Fibroblast of mammary gland (primary cell): ENCODE measurements around the gene PLA2G6.

Experiments
- DNase-seq: peaks from one replicate; pipeline ENCODE4 v3.0.0-alpha.2; 2010; ENCODE audit warnings: low read depth
- H3K4me3 ChIP-seq: 2 replicates; pipeline ENCODE4 v1.5.1; 2011; ENCODE audit warnings: low read depth, mild to moderate bottlenecking, low read length, moderate library complexity; ENCODE audit not compliant: control insufficient read depth
- CTCF ChIP-seq: conservative IDR thresholded peaks from 2 replicates; pipeline ENCODE4 v1.5.1; 2011; ENCODE audit warnings: low read depth, low read length, inconsistent platforms; ENCODE audit not compliant: control insufficient read depth, insufficient read depth

PLA2G6 gene

GRCh38 chr22:38212442-38212841 is 30.8 kb upstream of the PLA2G6 start:
- no peak for DNase-seq
- no peak for TF ChIP-seq CTCF
- H3K4me3 ChIP-seq = no peak overlapping the region

- no peak for DNase-seq
- no peak for TF ChIP-seq CTCF
- no peak overlapping the region for H3K4me3 ChIP-seq
Observed at GRCh38 chr22:38211556-38211955, 29.9 kb upstream of the PLA2G6 start.

- no peak for TF ChIP-seq CTCF
- no peak overlapping the region for H3K4me3 ChIP-seq
- DNase-seq = no peak
Observed at GRCh38 chr22:38208551-38208968, 26.9 kb upstream of the PLA2G6 start.

GRCh38 chr22:38207898-38208432 is 26.3 kb upstream of the PLA2G6 start:
- no peak for TF ChIP-seq CTCF
- no peak overlapping the region for H3K4me3 ChIP-seq
- DNase-seq = no peak

GRCh38 chr22:38205261-38206128 is 23.9 kb upstream of the PLA2G6 start:
- no peak for TF ChIP-seq CTCF
- DNase-seq = peak; percentile 86
- no peak overlapping the region for H3K4me3 ChIP-seq

GRCh38 chr22:38204784-38205183 is 23.2 kb upstream of the PLA2G6 start:
- TF ChIP-seq CTCF = no peak
- DNase-seq = no peak
- H3K4me3 ChIP-seq = no peak overlapping the region
